Transverse colon (tissue), 3 donors: ENCODE measurements around the gene JMJD4.

Experiments
- CTCF ChIP-seq, 5 experiments: fragments of 200-600 bp in 3 of 5; fragments of 450-650 bp in 2 of 5; sonication (generic) in 3 of 5; IDR thresholded peaks; 1 replicate in 2 of 5; 2 replicates in 3 of 5; pipeline ENCODE4 v1.5.1; 2016 to 2017; ENCODE audit warnings: antibody characterized with exemption in 5 of 5, inconsistent platforms in 3 of 5, mild to moderate bottlenecking in 2 of 5, moderate library complexity in 1 of 5
- EP300 ChIP-seq: sonication (generic); formaldehyde crosslinking; IDR thresholded peaks from one replicate; pipeline ENCODE4 v1.6.1; 2017; ENCODE audit warnings: antibody characterized with exemption, low read depth
- POLR2A ChIP-seq: fragments of 450-650 bp; IDR thresholded peaks from one replicate; pipeline ENCODE4 v1.6.1; 2016; ENCODE audit warnings: antibody characterized with exemption, mild to moderate bottlenecking, moderate library complexity

DNA sequence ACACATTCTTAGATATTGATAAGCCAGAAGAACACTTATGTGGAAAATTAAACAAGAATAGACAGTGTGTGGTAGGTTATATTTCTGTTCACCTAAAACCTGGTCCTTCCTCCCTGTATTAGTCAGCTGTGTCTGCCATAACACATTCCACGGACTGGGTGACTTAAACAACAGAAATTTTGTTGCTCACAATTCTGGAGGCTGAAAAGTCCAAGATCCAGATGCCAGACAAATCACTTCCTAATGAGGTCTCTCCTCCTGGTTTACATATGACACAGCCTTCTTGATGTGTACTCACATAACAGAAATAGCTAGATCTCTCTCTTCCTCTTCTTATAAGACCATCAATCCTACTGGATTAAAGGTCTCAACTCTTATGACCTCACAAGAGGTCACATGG lies 25.7 kb downstream of the JMJD4 start:
- TF ChIP-seq POLR2A (no peak), CTCF (IDR thresholded peaks at IDR 0.05) (no peak), EP300 (no peak)
